VCaP (cell line): ENCODE data around the gene PDZD2.

Experiments
- H3K27ac ChIP-seq: fragments of 450-650 bp; 2 replicates; pipeline ENCODE4 v1.5.1; 2017
- TF ChIP-seq, protein P1 (sequence below): fragments of 450-650 bp; conservative IDR thresholded peaks from 2 replicates; pipeline ENCODE4 v1.5.1; 2017; ENCODE audit warnings: mild to moderate bottlenecking, moderate library complexity

Gene PDZD2

DNA sequence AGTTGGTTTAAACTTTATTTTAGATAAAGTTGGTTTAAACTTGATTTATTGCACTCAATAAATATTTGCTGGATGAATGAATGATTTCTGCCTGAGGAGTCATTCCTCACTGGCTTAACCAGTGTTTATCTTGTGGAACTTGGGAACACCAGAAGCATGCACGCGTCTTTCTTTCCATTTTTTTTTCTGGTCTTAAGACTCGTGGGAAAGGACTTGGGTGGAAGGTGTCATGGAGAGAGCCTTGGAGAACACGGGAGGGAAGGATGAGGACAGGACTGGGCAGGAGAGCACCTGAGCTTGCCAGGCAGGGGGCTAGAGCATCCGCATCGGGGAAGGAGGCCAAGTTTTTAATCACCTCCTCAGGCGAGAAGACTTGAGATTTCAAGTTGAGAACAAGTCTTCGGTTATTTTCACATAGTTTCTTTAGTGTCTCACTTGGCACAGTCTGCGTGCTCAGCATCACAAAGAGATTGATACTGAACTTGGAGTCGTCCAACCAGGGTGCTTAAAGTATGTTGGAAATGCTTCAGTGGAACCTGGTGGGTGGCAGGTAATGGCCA, 144.2 kb downstream of the PDZD2 start:
- TF ChIP-seq, protein P1, sequence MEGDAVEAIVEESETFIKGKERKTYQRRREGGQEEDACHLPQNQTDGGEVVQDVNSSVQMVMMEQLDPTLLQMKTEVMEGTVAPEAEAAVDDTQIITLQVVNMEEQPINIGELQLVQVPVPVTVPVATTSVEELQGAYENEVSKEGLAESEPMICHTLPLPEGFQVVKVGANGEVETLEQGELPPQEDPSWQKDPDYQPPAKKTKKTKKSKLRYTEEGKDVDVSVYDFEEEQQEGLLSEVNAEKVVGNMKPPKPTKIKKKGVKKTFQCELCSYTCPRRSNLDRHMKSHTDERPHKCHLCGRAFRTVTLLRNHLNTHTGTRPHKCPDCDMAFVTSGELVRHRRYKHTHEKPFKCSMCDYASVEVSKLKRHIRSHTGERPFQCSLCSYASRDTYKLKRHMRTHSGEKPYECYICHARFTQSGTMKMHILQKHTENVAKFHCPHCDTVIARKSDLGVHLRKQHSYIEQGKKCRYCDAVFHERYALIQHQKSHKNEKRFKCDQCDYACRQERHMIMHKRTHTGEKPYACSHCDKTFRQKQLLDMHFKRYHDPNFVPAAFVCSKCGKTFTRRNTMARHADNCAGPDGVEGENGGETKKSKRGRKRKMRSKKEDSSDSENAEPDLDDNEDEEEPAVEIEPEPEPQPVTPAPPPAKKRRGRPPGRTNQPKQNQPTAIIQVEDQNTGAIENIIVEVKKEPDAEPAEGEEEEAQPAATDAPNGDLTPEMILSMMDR, result no peak
- H3K27ac ChIP-seq, result no peak overlapping the region

DNA sequence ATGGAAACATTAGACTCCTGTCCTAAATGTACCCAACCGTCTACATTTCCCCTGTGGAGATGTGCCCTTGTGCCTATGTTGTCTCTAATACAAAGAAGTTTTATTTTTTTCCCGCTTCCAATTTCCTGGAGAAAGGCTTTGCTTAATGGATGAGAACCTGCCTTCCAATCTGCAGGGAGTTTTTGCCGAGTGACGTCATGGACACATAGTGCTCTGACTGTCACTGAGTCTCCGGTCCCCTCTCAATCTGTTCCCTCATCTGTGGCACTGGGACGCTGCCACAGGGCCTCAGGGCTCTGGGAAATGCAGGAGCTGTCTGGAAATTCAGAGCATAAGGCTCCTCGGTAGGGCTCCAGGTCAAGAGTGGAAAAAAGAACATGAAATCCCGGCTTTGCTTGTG, 144.8 kb downstream of the PDZD2 start:
- TF ChIP-seq, protein P1, result no peak
- no peak overlapping the region for H3K27ac ChIP-seq

- no peak overlapping the region for H3K27ac ChIP-seq
- TF ChIP-seq, protein P1, result no peak
These were observed 147.2 kb downstream of the PDZD2 start for GRCh38 chr5:31786090-31786631.

DNA sequence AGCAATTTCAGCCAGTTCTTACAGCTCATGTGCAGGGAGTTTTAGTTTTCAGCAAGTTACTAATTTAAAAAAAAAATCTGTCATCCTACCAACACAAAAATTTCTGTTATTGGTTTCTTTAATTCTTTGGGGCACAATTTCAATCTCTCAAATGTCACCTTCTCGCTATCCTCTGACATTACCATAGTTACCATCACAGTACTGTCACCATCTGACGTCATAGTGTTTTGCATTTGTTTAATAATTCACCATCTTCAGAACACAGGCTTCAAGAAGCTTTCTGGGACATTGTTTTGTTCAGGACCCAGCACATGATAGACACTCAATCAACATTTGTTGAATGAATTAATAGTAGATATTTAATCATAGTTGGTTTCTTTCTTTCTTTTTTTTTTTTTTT, 155.1 kb downstream of the PDZD2 start:
- no peak overlapping the region for H3K27ac ChIP-seq
- TF ChIP-seq, protein P1, result no peak

DNA sequence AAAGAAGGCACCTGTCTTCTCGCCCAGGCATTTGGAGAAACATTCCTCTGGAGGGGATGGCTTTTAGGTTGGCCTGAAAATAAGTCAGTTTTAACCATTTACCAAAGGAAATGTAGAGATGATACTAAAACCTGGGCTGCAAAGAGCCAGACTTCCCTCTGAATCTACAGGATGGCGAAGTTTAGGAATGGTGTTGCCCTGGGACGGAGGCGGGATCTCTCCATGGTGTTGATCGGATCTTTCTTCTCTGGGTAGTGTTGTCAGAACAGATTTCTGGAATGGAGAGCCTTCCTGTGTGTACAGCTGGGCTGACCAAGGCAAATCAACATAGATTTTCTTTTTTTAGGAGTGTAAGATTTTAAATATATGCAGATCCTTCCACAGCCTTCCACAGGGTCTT, 159.2 kb downstream of the PDZD2 start:
- H3K27ac ChIP-seq, result no peak overlapping the region
- TF ChIP-seq, protein P1, result no peak

- TF ChIP-seq, protein P1, result no peak
- no peak overlapping the region for H3K27ac ChIP-seq
These were observed 161.4 kb downstream of the PDZD2 start for GRCh38 chr5:31800351-31800750.

DNA sequence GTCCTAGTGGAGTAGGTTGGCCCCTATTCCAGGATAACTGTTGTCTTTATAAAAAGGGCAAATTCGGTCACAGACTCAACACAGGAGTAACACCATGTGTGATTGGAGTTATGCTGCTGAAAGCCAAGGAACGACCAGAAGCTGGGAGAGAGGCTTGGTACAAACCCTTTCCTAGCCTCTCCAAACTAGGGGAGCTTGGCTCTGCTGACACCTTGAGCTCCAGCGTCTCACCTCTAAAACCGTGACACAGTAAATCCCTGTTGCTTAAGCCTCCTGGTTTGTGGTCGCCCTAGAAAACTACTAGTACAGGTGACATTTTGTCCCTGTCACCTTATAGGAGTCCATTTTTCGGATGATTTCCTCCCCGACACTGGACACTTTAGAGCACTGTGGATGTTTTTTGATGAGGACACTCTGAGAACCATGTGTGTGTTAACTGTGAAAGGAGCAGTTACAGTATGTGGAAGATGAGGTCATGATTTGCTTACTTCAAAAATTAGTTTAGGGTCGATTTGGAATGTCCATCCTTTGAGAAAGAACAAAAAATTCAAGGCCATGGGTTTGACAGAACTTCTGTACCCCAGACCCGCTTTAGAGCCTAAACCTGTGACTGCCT, 167.0 kb downstream of the PDZD2 start:
- TF ChIP-seq, protein P1, result no peak
- H3K27ac ChIP-seq, result no peak overlapping the region
